ENCODE data around the gene CDS2. TPM values are rescaled to one million over a fixed set of nuclear protein-coding genes. Genes with fewer than 3 reads are reported as not detected.

CDS2 gene
- total RNA-seq, 4 donors from 2014 or later: 12.3 to 16.9 (median 14.7) TPM

DNA sequence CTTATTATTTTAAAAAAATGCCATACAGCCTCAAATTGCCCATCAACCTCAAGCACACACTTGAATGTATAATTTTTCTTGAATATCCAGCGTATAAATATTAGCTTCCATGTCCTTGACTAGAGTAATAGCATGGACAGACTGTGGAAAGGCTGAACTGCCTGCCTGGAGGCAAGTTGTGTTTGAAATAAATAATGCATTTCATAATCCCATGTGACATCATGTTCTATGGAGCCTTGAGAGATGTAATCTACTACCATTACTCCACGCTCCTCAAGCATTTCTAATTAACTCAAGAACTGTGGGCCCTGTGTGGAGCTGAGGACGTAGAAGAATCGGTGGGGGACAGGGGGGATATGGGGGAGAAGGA lies 94.2 kb downstream of the CDS2 start:
- TF ChIP-seq, protein P1, sequence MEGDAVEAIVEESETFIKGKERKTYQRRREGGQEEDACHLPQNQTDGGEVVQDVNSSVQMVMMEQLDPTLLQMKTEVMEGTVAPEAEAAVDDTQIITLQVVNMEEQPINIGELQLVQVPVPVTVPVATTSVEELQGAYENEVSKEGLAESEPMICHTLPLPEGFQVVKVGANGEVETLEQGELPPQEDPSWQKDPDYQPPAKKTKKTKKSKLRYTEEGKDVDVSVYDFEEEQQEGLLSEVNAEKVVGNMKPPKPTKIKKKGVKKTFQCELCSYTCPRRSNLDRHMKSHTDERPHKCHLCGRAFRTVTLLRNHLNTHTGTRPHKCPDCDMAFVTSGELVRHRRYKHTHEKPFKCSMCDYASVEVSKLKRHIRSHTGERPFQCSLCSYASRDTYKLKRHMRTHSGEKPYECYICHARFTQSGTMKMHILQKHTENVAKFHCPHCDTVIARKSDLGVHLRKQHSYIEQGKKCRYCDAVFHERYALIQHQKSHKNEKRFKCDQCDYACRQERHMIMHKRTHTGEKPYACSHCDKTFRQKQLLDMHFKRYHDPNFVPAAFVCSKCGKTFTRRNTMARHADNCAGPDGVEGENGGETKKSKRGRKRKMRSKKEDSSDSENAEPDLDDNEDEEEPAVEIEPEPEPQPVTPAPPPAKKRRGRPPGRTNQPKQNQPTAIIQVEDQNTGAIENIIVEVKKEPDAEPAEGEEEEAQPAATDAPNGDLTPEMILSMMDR (IDR thresholded peaks at IDR 0.05): no peak
- TF ChIP-seq POLR2A (IDR thresholded peaks at IDR 0.05): no peak
- no peak for DNase-seq (ENCODE audit: low spot score in 2 of 2)
- intact Hi-C loops (cut with DNase I; ENCODE audit: low total_unique reads): no loop called here
- H3K4me3 ChIP-seq (ENCODE audit: low read depth, poor library complexity, severe bottlenecking): no peak overlapping the region
- WGBS, 2 donors: 61 to 64% methylated on average over 4 of the region's 4 CpGs

DNA sequence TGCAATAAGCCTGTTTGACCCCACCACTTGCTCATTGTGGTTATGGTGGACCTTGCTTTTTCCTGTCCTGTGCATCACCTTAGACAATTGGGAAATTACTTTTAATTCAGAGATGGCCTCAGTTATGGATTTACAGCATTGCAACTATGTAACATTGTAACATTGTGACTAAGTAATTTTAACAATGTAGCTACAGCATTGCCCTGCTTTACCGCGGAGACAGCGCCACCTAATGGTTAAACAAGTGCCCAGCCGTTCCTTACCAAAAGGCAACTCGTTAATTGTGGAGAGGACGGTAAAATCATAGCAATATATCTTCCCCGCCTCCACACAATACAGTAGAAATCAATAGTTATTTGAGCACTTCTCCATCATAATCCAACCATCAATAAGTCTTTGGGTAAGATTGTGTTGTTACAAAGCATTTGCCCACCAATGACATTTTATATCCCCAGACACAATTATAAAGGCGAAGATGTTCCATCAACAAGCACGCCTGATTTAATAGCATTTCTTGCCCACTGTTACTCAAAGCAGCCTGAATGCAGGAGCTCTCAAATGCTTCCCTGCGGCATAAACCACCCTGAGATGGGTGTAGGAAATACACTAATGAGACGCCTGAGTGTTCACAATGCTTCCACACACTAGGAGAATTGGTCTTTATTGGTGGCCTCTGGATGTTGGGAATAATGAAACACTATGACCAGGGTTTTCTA lies 96.3 kb downstream of the CDS2 start:
- TF ChIP-seq, protein P1 (IDR thresholded peaks at IDR 0.05): peak in 1 of 3 donors; percentile 43
- TF ChIP-seq POLR2A (IDR thresholded peaks at IDR 0.05): no peak
- WGBS, 2 donors: 30 to 31% methylated on average over 11 of the region's 11 CpGs
- DNase-seq (ENCODE audit: low spot score in 2 of 2): peak in 1 of 2 donors; percentile 44
- intact Hi-C loops (cut with DNase I; ENCODE audit: low total_unique reads): no loop called here
- H3K4me3 ChIP-seq (ENCODE audit: low read depth, poor library complexity, severe bottlenecking): no peak overlapping the region

DNA sequence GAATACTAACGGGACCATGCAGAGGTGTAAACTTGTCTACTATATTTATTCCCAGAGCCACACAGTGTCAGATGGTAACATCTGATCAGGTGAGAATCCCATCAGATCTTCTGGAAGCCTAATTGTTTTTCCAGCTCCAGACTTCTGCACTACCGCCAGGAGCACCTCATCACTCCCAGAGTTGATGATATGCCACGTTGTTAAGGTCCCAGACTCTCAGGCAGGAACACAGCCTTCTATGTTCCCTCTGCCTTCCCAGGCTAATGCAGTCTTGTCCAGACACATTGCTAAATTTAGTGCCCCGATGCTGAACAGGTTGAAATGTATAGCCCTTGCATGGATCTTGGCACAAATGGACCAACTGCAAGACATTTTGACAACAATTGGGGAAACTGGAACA lies 103.7 kb downstream of the CDS2 start:
- WGBS, 2 donors: 72% methylated on average over 4 of the region's 4 CpGs
- intact Hi-C loops (cut with DNase I; ENCODE audit: low total_unique reads): no loop called here
- no peak overlapping the region for H3K4me3 ChIP-seq (ENCODE audit: low read depth, poor library complexity, severe bottlenecking)
- DNase-seq (ENCODE audit: low spot score in 2 of 2): no peak
- TF ChIP-seq, protein P1 (IDR thresholded peaks at IDR 0.05): no peak
- no peak for TF ChIP-seq POLR2A (IDR thresholded peaks at IDR 0.05)

DNA sequence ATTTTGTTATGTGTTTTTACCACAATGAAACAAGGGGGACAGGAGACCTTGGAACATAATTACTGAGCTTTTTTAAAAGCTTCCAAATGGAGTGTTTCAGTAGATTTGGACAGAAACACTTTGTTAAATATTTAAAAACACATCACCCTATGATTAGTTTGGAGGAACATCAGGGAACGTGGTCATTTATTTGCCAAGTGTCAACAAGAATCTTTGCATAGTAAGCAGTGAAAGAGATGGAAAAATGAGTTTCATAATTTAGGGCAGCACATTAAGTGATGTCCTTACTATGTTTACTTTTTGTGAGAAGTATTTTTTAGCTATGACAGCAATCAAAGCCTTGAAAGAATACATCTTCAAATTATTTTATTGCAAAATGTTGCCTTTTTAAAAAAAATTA lies 107.3 kb downstream of the CDS2 start:
- no peak for TF ChIP-seq POLR2A (IDR thresholded peaks at IDR 0.05)
- TF ChIP-seq, protein P1 (IDR thresholded peaks at IDR 0.05): no peak
- DNase-seq (ENCODE audit: low spot score in 2 of 2): no peak
- no peak overlapping the region for H3K4me3 ChIP-seq (ENCODE audit: low read depth, poor library complexity, severe bottlenecking)
- intact Hi-C loops (cut with DNase I; ENCODE audit: low total_unique reads): no loop called here
- 54 to 55% methylated on average over 1 of the region's 1 CpG for WGBS, 2 donors

DNA sequence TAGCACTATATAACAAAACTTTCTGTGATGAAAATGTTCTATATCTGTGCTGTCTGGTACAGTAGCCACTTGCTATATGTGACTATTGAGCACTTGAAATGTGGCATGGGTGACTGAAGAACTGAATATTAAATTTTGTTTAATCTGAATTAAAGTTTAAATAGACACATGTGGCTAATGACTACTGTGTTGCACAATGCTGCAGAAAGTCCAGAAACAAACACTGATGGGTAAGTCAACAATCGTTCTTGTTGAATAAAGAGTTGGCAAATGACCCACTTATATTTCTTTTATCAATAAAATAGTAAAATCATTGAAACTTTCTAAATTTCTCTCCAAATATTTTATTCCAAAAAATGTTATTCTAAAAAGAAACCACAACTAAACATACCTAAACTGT lies 108.2 kb downstream of the CDS2 start:
- no peak for DNase-seq (ENCODE audit: low spot score in 2 of 2)
- intact Hi-C loops (cut with DNase I; ENCODE audit: low total_unique reads): no loop called here
- WGBS, 2 donors: 47 to 59% methylated on average over 1 of the region's 1 CpG
- TF ChIP-seq, protein P1 (IDR thresholded peaks at IDR 0.05): no peak
- TF ChIP-seq POLR2A (IDR thresholded peaks at IDR 0.05): no peak
- no peak overlapping the region for H3K4me3 ChIP-seq (ENCODE audit: low read depth, poor library complexity, severe bottlenecking)

Other genes starting within 250 kb of the CDS2 start
- gene SLC23A2, start 125.5 kb upstream of the CDS2 start, total RNA-seq: 10 to 100 TPM in 1 of 4 donors, 1 to 10 TPM in 3; 4.6 to 15.2 (median 7.9) TPM
- gene TMEM230, start 13.9 kb upstream of the CDS2 start, total RNA-seq: 10 to 100 TPM; 19.7 to 44.0 (median 35.9) TPM
- gene PCNA, start 7.0 kb upstream of the CDS2 start, total RNA-seq: 10 to 100 TPM; 39.4 to 47.0 (median 43.4) TPM
- gene PROKR2, start 189.9 kb downstream of the CDS2 start, total RNA-seq: not detected

Measured in lower leg skin (tissue), 4 donors.